Measurements from ENCODE around the gene ORC3.
"Not testable (repeated sequence)": the region's sequence is repeated elsewhere in the genome, so short reads cannot be mapped to it uniquely, and the experiment has no call there.

The ORC3 gene

DNA sequence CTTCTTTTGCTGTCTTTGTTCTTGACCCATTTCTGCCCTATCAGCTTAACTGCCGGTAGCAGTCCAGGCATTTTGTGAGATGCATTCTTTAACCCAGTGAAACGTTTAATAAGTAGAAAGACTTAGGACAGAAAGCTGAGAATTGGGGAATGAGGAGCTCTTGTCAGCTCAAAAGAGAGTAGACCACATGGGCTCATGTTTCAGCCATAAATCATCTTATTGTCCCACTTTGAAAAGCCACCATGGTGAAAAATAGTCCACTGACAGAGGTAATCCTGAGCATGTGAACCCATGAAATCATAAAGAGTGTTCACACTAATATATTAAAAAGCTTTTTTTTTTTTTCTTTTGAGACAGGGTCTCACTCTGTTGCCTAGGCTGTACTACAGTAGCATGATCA lies 16.3 kb downstream of the ORC3 start:
- no peak for DNase-seq

DNA sequence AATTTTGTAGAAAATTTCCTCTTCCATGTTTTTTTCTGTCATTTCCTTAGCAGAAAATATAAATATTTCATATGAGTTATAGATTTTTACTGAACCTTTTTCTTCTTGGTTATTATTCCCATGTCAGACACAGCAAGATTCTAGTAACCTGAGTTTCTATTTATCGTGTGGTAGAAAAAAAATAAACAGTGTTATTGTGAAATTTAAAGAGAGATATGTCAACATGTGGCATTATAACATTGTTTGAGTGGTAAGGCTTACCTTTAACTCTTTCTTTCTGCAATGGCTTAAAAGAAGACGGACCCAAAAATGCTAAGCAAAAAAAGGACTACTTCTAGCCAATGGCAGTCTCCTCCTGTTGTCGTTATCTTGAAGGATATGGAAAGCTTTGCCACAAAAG lies 18.9 kb downstream of the ORC3 start:
- no peak for DNase-seq

DNA sequence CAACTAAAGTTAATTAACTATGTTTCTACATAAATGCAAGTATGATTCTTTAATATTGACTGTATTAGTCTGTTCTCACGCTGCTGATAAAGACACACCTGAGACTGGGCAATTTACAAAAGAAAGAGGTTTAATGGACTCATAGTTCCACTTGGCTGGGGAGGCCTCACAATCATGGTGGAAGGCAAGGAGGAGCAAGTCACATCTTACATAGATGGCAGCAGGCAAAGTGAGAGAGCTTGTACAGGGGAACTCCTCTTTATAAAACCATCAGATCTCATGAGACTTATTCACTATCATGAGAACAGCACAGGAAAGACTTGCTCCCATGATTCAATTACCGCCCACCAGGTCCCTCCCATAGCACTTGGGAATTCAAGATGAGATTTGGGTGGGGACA lies 23.1 kb downstream of the ORC3 start:
- not testable (repeated sequence) for DNase-seq

DNA sequence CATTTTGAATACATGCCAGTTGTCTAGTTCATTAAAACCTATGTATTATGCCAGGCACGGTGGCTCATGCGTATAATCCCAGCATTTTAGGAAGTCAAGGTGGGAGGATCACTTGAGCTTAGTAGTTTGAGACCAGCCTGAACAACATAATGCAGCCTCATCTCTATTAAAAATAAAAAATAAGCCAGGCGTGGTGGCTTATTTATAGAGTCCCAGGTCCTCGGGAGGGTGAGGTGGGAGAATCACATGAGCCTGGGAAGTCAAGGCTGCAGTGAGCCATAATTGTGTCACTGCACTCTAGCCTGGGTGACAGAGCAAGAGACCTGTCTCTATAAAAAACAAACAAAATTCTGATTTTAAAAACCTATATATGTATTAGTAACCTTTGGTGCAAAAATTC lies 27.5 kb downstream of the ORC3 start:
- DNase-seq, result no peak

DNA sequence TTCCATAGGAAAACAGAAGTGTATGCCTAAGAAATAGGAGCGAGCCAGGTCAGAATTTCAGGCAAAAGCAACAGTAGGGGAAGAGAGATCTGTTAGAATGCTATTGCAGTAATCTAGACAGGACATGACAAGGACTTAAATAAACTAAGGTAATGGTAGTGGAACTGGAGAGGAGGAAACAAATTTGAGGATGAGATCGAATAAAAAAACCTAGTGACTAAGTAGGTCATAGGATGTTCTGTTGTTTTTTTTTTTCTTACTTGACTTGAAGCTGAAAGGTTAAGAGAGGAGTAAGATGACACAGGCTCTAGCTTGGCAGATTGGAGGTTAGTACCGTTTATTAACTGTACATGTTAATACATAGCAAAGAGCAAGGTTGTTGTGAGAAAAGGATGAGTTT lies 28.6 kb downstream of the ORC3 start:
- DNase-seq, result no peak

GRCh38 chr6:87623248-87623647 lies 33.3 kb downstream of the ORC3 start:
- peak; percentile 3 for DNase-seq

DNA sequence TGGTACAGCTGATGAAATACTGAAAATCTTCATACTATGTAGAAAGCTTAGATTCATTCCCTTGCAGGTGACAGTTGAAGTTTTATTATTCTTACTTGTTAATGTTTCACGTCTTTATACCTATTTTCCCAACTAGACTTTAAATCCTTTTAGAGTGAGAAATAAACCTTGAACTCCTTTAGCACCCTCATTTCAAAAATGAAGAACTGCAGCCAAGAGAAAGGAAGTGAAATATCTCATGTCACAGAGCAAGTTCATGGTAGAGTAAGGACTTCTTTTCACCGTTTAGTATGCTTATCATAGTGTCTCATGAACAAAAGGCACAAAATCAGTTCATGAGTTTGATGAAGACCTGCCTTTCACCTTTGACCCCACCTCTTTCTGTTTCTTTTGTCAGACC lies 38.5 kb downstream of the ORC3 start:
- no peak for DNase-seq

DNA sequence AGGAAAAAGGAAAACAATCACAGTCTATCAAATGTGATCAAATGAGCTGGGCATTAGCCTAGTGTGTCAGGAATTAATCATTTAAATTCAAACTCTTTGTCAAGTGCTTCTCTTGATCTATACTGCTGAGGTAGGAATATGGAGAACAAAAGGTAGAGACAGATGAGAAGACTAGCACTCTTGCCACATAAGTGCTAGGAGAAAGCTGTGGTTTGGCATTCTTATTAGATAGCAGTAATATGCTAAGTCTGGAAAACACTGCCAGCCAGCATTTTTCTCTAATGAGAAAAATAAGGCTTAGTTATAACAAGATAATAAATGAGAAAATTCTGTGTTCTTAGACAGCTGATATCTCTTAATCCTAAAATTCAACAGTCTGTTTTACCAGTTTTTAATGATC lies 38.9 kb downstream of the ORC3 start:
- DNase-seq, result peak; percentile 2

- no peak for DNase-seq
Measured at GRCh38 chr6:87630746-87631145, 40.8 kb downstream of the ORC3 start.

DNA sequence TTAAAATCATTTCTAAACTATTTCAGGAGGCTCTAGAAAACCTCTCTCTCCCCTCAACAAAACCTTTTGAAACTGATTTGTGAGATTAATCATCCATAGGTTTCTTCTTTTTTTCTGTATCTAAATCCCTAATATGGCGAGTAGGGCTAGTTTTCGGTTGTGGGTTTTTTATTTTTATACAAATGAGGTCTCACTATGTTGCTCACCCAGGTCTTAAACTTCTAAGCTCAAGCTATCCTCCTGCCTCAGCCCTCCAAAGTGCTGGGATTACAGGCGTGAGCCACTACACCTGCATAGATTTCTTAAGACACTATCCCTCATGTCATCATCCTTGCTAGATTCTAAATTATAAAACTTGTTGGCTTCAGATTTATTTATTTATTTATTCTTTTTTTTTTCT lies 43.9 kb downstream of the ORC3 start:
- DNase-seq, result no peak

DNA sequence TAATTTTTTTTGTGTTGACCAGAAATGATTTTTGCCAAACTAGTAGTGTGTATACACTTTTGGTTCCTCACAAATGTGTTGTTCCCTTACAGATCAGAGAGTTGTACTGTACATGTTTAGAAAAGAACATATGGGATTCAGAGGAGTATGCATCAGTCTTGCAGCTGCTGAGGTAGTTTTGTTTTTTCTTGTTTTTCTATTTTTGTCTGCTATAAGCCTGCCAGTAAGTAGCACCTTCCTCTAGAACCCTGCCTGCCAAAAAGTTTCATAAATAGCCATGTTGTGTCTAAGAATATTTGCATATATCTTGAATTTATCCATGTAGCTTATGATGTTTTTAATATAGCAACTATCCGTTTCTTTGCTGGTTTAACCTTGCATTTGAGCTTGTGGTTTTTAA lies 46.4 kb downstream of the ORC3 start:
- no peak for DNase-seq

DNA sequence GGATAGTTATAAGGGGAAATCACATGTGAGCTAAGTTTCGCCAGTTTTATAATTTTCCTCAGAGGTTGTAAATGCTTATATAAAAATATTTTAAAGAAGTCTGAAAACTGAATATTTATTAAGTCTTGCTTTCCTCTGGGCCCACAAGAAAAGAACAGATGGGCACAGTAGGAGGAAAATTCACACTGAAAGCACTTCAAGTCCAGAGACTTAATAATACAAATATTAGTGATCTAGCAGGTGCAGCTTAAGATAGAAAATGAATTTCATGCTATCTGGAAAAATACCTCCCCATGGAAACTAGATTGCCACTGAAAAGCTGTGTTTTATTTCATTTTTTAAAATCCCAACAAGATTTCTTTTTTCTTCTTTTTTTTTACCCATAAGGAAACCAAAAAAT lies 47.2 kb downstream of the ORC3 start:
- DNase-seq, result no peak

DNA sequence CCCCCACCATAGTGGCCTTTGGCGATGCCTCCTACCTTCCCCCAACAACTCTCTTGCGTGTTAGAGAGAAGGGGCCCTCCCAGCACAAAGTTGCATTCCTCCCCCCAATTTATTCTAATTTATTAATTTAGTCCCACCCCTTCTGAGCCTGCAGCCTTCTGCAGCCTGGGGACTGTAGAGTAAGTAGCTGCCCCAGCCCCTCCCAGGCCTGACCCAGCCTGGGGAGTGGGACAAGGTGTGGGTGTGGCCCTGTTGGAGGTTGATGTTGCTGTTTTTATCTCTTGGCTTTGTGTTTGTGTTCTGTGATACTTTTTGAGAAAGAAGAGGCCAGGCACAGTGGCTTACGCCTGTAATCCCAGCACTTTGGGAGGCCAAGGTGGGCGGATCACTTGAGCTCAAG lies 49.4 kb downstream of the ORC3 start:
- no peak for DNase-seq

- no peak for DNase-seq
Measured at GRCh38 chr6:87641065-87641692, 51.2 kb downstream of the ORC3 start.

- DNase-seq, result no peak
Measured at GRCh38 chr6:87645080-87645479, 55.1 kb downstream of the ORC3 start.

DNA sequence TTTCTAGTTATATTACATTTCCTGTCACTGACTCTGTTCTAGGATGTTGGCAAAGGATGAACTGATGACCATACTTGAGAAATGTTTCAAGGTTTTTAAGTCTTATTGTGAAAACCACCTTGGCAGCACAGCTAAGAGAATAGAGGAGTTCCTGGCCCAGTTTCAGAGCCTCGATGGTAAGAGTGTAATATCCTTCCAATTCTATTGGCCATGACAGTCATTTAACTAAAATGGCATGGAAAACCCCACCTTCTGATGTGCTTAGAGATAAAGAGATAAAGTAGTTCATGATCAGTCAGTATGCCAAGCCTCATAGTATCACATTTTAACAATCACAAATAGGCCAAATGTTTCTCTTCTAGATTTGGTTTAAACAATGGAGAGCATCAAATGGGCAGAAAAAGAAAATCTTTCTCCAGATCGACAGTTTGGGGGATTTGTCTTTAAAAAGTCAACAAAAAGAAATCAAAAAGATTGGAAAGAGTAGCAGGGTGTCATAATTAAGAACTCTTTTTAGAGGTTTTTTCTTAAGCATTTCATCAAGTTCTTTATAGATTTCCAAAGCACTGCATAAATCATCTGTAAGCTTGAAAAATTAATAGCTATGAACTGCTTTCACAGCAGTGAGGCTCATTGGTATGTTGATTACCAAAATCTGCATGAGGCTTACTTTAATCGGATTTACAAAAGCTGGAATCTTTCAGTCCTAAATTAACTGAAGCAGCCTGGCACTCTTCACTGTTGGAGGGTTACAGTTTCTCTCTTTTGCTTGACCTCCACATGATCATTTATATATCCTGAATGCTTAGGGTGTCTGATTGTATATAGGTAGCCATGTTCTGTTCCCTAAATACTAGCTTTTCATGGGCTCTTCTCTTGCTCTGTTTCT lies 63.4 kb downstream of the ORC3 start:
- DNase-seq, result no peak

DNA sequence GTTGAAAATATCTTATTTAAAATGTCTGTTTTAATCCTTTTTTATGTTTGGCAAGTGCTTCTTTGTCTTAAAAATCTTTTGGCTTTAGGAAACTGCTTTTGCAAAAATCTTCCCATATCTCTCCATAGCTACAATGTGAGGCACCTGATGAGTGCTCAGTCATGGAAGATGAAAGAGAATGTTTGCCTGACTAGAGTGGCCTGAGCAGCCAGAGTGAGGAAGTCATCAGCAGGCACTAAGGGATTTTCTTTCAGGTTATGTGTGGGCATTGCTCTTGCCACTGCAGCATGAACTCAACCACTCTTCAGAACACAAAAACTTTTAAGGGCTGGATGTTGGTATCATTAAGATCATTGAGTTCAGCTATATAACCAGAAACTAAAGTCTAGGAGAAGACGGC lies 64.2 kb downstream of the ORC3 start:
- DNase-seq, result no peak

DNA sequence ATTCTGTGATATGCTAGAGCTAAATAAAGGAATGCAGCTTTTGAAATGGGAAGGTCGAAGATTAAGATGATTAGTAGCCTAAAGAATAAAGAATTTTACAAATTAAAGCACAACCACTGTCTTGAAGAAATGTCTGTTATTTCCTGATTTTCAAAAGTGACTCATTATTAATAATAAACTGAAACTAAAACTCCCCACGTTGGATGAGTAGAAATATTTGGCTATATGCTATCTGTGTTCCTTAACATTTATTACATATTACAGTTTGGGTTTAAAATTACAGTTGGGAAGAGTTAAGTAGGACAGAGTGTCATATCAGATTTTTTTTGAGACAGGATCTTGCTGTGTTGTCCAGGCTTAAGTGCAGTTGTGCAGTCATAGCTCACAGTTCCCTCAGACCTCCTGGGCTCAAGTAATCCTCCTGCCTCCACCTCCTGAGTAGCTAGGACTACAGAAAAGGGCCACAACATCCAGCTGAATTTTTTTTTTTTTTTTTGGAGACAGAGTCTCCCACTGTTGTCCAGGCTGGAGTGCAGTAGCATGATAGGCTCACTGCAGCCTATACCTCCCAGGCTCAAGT lies 65.0 kb downstream of the ORC3 start:
- DNase-seq, result peak; percentile 8

DNA sequence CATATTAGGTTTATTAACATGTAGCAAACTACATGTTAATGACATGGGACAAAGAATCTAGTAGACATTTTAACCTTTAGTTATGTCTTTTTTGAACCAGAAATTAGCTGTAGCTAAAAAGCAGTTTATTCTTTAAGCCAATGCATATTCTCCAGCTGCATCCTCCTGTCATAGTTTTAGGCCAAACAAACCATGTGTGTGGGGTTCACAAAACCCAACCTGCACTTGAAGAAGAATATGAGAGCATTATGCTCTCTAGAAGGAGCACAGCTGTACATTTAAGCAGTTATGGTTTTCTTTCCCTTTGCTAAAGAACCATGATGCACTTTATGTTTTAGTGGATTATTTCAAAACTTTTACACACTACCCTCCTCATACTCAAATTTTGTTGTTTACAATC lies 65.9 kb downstream of the ORC3 start:
- DNase-seq, result no peak

DNA sequence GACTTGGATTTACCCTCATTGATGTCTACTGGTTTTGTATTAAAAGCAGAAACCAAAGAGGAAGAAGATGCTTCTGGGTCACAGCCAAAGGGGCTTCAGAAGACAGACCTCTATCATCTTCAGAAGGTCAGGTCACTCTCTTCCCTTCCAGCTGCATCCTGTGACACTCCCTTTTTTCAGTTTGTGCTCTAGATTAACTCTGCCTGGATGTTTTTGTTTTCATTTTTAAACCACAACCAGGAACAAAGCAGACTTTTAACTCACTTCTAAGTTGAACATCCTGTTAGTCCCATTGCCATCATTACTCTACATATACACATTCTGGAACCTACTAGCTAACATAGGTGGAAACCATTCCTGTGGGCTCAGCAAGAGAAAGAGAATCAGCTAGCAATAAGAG lies 66.9 kb downstream of the ORC3 start:
- no peak for DNase-seq

DNA sequence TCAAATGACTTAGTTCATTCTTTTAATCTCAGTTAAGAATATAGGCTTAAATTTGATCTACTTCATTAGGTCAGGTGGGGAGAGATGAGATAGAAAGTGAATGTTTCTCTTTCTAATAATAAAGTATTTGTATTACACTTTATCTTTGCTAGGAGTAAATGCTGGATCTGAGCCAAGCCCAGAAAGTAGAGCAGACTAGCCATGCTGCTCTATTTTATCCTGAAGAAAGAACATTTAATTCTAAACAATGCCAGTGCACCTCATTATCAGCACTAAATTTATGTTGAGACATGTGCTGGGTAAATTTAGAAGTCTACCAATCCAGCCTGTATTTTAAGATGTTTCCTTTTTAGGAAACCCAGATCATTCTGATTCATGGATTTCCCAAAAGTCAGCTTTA lies 68.6 kb downstream of the ORC3 start:
- DNase-seq, result peak; percentile 4

DNA sequence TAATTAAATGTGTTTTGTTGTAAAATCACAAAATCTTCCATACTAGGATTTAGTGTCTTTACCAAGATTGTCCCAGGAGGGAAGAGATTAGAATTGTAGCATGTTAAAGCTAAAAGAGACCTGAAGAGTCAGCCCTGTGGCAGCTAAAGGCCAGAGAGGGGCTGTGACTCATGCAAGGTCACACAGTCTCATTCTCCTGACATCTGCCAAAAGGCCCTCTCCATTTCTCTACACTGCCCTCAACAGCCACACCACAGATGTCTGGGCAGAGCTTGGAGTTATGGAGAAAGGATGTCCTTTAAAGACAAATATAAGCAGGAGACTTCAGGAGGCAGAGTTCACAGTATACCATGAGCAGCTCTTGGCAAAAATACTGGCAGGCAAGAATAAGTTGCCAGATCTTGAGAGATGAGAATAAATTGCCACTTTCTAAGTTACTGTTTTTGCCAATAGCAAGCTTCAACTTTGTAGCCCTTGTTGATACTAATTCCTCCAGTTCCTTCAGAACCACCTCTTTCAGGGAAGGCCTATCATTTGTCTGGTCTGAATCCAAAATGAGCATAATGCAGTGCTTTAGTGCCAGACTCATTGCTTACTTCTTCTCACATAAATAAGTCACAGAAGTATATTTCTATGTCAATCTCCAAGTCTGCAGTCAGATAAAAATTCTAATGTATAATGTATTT lies 70.4 kb downstream of the ORC3 start:
- DNase-seq, result peak; percentile 57

GRCh38 chr6:87661016-87661415 lies 71.1 kb downstream of the ORC3 start:
- DNase-seq, result peak; percentile 45

GRCh38 chr6:87661503-87661902 lies 71.6 kb downstream of the ORC3 start:
- no peak for DNase-seq
